GM12874 (cell line): ENCODE results near the gene GOT1.

Source experiments
- TF ChIP-seq, protein P1 (sequence below): IDR thresholded peaks from 2 replicates; pipeline ENCODE4 v1.5.1; 2011; ENCODE audit warnings: low read depth, mild to moderate bottlenecking, control low read depth, low read length, moderate library complexity; ENCODE audit not compliant: insufficient read depth

The GOT1 gene

GRCh38 chr10:99425204-99425603, 5.2 kb downstream of the GOT1 start:
- TF ChIP-seq, protein P1, sequence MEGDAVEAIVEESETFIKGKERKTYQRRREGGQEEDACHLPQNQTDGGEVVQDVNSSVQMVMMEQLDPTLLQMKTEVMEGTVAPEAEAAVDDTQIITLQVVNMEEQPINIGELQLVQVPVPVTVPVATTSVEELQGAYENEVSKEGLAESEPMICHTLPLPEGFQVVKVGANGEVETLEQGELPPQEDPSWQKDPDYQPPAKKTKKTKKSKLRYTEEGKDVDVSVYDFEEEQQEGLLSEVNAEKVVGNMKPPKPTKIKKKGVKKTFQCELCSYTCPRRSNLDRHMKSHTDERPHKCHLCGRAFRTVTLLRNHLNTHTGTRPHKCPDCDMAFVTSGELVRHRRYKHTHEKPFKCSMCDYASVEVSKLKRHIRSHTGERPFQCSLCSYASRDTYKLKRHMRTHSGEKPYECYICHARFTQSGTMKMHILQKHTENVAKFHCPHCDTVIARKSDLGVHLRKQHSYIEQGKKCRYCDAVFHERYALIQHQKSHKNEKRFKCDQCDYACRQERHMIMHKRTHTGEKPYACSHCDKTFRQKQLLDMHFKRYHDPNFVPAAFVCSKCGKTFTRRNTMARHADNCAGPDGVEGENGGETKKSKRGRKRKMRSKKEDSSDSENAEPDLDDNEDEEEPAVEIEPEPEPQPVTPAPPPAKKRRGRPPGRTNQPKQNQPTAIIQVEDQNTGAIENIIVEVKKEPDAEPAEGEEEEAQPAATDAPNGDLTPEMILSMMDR: no peak

GRCh38 chr10:99424656-99425055, 5.8 kb downstream of the GOT1 start:
- TF ChIP-seq, protein P1: no peak

DNA sequence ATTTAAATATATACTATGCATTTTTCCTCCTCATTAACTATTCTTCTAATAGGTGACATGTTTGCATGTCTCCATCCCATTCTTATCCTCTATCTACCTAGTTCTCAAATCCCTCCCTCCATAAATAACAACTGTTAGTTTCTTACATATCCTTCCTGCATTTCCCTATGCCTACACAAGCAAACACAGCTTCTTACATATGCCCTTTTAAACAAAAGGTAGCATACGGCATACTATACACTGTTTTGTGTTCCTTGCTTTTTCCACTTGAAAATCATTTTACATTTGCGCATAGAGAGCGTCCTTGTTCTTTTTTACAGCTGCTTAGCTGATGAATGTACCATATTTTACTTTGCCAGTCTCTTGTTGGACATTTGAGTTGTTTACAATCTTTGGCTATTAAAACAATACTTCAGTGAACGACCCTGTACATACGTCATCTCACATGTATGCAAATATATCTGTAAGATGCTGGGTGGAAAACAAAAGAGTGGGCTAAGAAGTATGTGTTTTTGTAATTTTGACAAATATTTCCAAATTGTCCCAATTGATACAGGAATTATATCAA, 7.8 kb downstream of the GOT1 start:
- TF ChIP-seq, protein P1: no peak

- TF ChIP-seq, protein P1: no peak
Observed at GRCh38 chr10:99421233-99421739, 9.1 kb downstream of the GOT1 start.

- TF ChIP-seq, protein P1: no peak
Observed at GRCh38 chr10:99419688-99420087, 10.7 kb downstream of the GOT1 start.

- TF ChIP-seq, protein P1: no peak
Observed at GRCh38 chr10:99418910-99419624, 11.4 kb downstream of the GOT1 start.

DNA sequence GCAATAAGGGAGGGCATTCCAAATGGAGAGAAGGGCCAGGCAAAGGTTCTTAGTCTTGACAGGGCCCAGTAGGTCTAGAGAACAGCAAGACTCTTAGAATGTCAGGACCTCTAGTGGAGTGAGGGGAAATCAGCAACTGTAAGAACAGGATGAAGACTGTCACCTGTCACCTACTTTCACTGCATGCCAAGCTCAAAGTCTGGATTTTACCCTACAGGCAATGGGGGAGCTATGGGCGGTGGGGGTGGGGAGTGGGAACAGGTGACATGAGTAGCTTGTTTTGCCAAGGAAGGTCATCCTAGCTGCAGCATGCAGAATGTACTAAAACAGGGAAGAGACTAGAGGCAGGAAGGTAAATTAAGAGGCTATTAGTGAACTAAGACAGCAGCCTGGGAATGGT, 18.3 kb downstream of the GOT1 start:
- TF ChIP-seq, protein P1: 0 out of 2 replicates have a peak, but pooled peaks have one; percentile 21
